Measurements from ENCODE around the gene ITGAX. TPM values are rescaled to one million over a fixed set of nuclear protein-coding genes. Genes with fewer than 3 reads are reported as not detected.

Gene ITGAX
- total and polyA plus RNA-seq, 10 of the 15 experiments (the other 5 are each of a cell fraction or from before 2014, with no cell fraction given) = 1.6 to 37.9 (median 17.9) TPM

GRCh38 chr16:31380201-31380600, 25.2 kb downstream of the ITGAX start:
- ChIA-PET SMC1A (ENCODE audit: uncharacterized antibody, unreplicated experiment) (interaction anchor here (0.6 to 0.9 kb wide), 3 partner anchors 30 to 426 kb away, joined by 3 read pairs; no protein-coding TSS in a partner anchor), CTCF (interaction anchor here (0.7 to 1.3 kb wide), 3 partner anchors 64 to 178 kb away, joined by 3 to 5 read pairs (median 5); partner anchors contain the start of gene PYCARD), POLR2A (interaction anchor here (0.6 to 0.7 kb wide), 2 partner anchors 25 to 48 kb away, joined by 3 to 5 read pairs; partner anchors contain the start of gene COX6A2), RAD21 (ENCODE audit: unreplicated experiment) (no interaction called here)
- Histone ChIP-seq H3K36me3 (ENCODE audit: control insufficient read depth in 2 of 2, insufficient read depth in 2 of 2, low read length in 1 of 2) (no peaks in the 10 kb centered on the region), H2AFZ (ENCODE audit: control insufficient read depth, low read depth, low read length) (no peak overlapping the region), H3K4me1 (ENCODE audit: control insufficient read depth, insufficient read depth, low read length) (peaks cover 5% of the 10 kb centered on the region), H3K9me3 (replicated peaks; ENCODE audit: control insufficient read depth, insufficient read depth, low read length) (peaks cover under 1% of the 10 kb centered on the region; the same call in 1 of the 3 replicates), H3K9ac (ENCODE audit: control insufficient read depth, insufficient read depth, low read length) (no peak overlapping the region), H3K4me2 (ENCODE audit: control insufficient read depth, insufficient read depth) (no peak overlapping the region), H4K20me1 (ENCODE audit: control insufficient read depth, insufficient read depth) (no peaks in the 10 kb centered on the region), H3K27ac (ENCODE audit: control insufficient read depth, insufficient read depth) (no peak overlapping the region), H3K4me3 (no peak overlapping the region), H3K79me2 (ENCODE audit: control insufficient read depth, insufficient read depth, low read length) (no peaks in the 10 kb centered on the region), H3K27me3 (replicated peaks in 1 of 2; ENCODE audit: control insufficient read depth in 2 of 2, insufficient read depth in 2 of 2, low read length in 1 of 2) (peaks cover 0 to 3% of the 10 kb centered on the region in 2 experiments; a peak in 1 of 4 replicates)
- DNase-seq (ENCODE audit: low read depth, low spot score) (no peak), FAIRE-seq (no peak), ATAC-seq (no peak)
- intact Hi-C loops (cut with micrococcal nuclease; ENCODE audit: unreplicated experiment) = no loop called here
- 55% methylated on average over 12 of the region's 12 CpGs for WGBS (ENCODE audit: insufficient coverage, insufficient replicate concordance, low lambda C conversion rate, missing lambda C conversion rate)
- BruUV-seq (replicated peaks) = no TSS peak
- TF ChIP-seq SUPT20H (IDR thresholded peaks at IDR 0.05; ENCODE audit: borderline replicate concordance, control insufficient read depth, low read depth, low read length) = no peak
- no peak for TF ChIP-seq KAT2A (conservative IDR thresholded peaks at IDR 0.05; ENCODE audit: control insufficient read depth, low read depth, low read length)
- TF ChIP-seq ZBED1 (IDR thresholded peaks at IDR 0.05; ENCODE audit: borderline replicate concordance) = no peak
- no peak for TF ChIP-seq ZZZ3 (IDR thresholded peaks at IDR 0.05; ENCODE audit: control insufficient read depth, insufficient read length, low read depth)
- TF ChIP-seq NFIC (IDR thresholded peaks at IDR 0.05; ENCODE audit: low read depth, low read length) = no peak
- TF ChIP-seq GATAD2B (conservative IDR thresholded peaks at IDR 0.05; ENCODE audit: low read depth) = no peak
- no peak for TF ChIP-seq CBFB (IDR thresholded peaks at IDR 0.05; ENCODE audit: low read depth)
- no peak for TF ChIP-seq TBL1XR1 (IDR thresholded peaks at IDR 0.05; ENCODE audit: low read depth, low read length)
- no peak for TF ChIP-seq BCL11A (IDR thresholded peaks at IDR 0.05; ENCODE audit: low read depth, low read length)
- no peak for TF ChIP-seq NFXL1 (IDR thresholded peaks at IDR 0.05; ENCODE audit: borderline replicate concordance)
- no peak for TF ChIP-seq SUZ12 (IDR thresholded peaks at IDR 0.05; ENCODE audit: unreplicated experiment)
- TF ChIP-seq NRF1 (conservative IDR thresholded peaks at IDR 0.05; ENCODE audit: low read depth, low read length) = no peak
- no peak for TF ChIP-seq MAX (IDR thresholded peaks at IDR 0.05; ENCODE audit: low read depth, low read length)
- no peak for TF ChIP-seq ATF3 (IDR thresholded peaks at IDR 0.05; ENCODE audit: borderline replicate concordance, extremely low read depth, low read depth, low read length)
- in situ Hi-C loops (cut with MboI) = no loop called here

All from GM12878 (cell line).